GM21360 (cell line): ENCODE results near the gene RNF13.
A peak's percentile ranks its signal among the peaks of the same experiment; 100 is the strongest.
"Not testable (repeated sequence)": the region's sequence is repeated elsewhere in the genome, so short reads cannot be mapped to it uniquely, and the experiment has no call there.

ENCODE experiments used
- ATAC-seq: cut with Tn5 transposase; IDR thresholded peaks from one replicate; pipeline ENCODE4 v1.9.1; 2021; ENCODE audit warnings: mild to moderate bottlenecking, moderate library complexity; ENCODE audit not compliant: unreplicated experiment

Gene RNF13

GRCh38 chr3:149800693-149801092, 12.3 kb upstream of the RNF13 start:
- ATAC-seq: no peak

GRCh38 chr3:149801195-149801594, 11.8 kb upstream of the RNF13 start:
- ATAC-seq: no peak

GRCh38 chr3:149801639-149802038, 11.4 kb upstream of the RNF13 start:
- ATAC-seq: no peak

- ATAC-seq: no peak
Measured at GRCh38 chr3:149806171-149806778, 6.7 kb upstream of the RNF13 start.

GRCh38 chr3:149808209-149808829, 4.7 kb upstream of the RNF13 start:
- peak; percentile 26 for ATAC-seq

GRCh38 chr3:149809699-149810098, 3.3 kb upstream of the RNF13 start:
- ATAC-seq: no peak

GRCh38 chr3:149810846-149811245, 2.2 kb upstream of the RNF13 start:
- ATAC-seq: no peak

GRCh38 chr3:149812165-149812605, 830 bp upstream of the RNF13 start:
- no peak for ATAC-seq

GRCh38 chr3:149813367-149814281, 609 bp downstream of the RNF13 start:
- peak; percentile 15 for ATAC-seq

- no peak for ATAC-seq
Measured at GRCh38 chr3:149815321-149815720, 2.3 kb downstream of the RNF13 start.

- no peak for ATAC-seq
Measured at GRCh38 chr3:149815728-149816127, 2.7 kb downstream of the RNF13 start.

GRCh38 chr3:149816311-149816710, 3.3 kb downstream of the RNF13 start:
- ATAC-seq: no peak

- no peak for ATAC-seq
Measured at GRCh38 chr3:149816986-149817385, 4.0 kb downstream of the RNF13 start.

GRCh38 chr3:149819432-149819831, 6.4 kb downstream of the RNF13 start:
- ATAC-seq: no peak

GRCh38 chr3:149820183-149820582, 7.2 kb downstream of the RNF13 start:
- no peak for ATAC-seq

- no peak for ATAC-seq
Measured at GRCh38 chr3:149826636-149827035, 13.6 kb downstream of the RNF13 start.

- ATAC-seq: no peak
Measured at GRCh38 chr3:149828390-149828789, 15.4 kb downstream of the RNF13 start.

- ATAC-seq: not testable (repeated sequence)
Measured at GRCh38 chr3:149829631-149830030, 16.6 kb downstream of the RNF13 start.

- no peak for ATAC-seq
Measured at GRCh38 chr3:149830902-149831301, 17.9 kb downstream of the RNF13 start.

GRCh38 chr3:149831321-149831720, 18.3 kb downstream of the RNF13 start:
- no peak for ATAC-seq

GRCh38 chr3:149832086-149832485, 19.1 kb downstream of the RNF13 start:
- ATAC-seq: no peak

GRCh38 chr3:149833241-149833640, 20.2 kb downstream of the RNF13 start:
- ATAC-seq: no peak
